OCI-LY1 (cell line): ENCODE data around the gene CCDC97.

Source experiments
- H2AFZ ChIP-seq: fragments of 200-600 bp; sonication (generic), shearing (Covaris generic); 2 replicates; pipeline ENCODE4 v1.6.0; 2014; ENCODE audit warnings: antibody characterized with exemption, mild to moderate bottlenecking, low read length
- H3F3A ChIP-seq: fragments of 200-600 bp; sonication (generic), shearing (Covaris generic); 2 replicates; pipeline ENCODE4 v1.6.0; 2014; ENCODE audit warnings: mild to moderate bottlenecking, antibody characterized with exemption, low read length, moderate library complexity; ENCODE audit not compliant: insufficient read depth
- H3K27ac ChIP-seq: fragments of 200-600 bp; sonication (generic); 2 replicates; pipeline ENCODE4 v1.5.1; 2014; ENCODE audit warnings: low read length, mixed run types, mild to moderate bottlenecking, low read depth; ENCODE audit not compliant: poor library complexity, severe bottlenecking
- H3K27me3 ChIP-seq: fragments of 200-600 bp; sonication (generic); 2 replicates; pipeline ENCODE4 v1.6.0; 2014; ENCODE audit warnings: antibody characterized with exemption, mild to moderate bottlenecking, low read length, moderate library complexity; ENCODE audit not compliant: insufficient read depth
- H3K36me3 ChIP-seq: fragments of 200-600 bp; sonication (generic); 2 replicates; pipeline ENCODE4 v1.6.1; 2014; ENCODE audit warnings: mild to moderate bottlenecking, antibody characterized with exemption, low read length, moderate library complexity, mixed read lengths; ENCODE audit not compliant: insufficient read depth
- H3K4me1 ChIP-seq: fragments of 200-600 bp; sonication (generic); 2 replicates; pipeline ENCODE4 v1.5.1; 2014; ENCODE audit warnings: mild to moderate bottlenecking, low read length, moderate library complexity; ENCODE audit not compliant: insufficient read depth, severe bottlenecking
- H3K4me2 ChIP-seq: fragments of 200-600 bp; sonication (generic), shearing (Covaris generic); 2 replicates; pipeline ENCODE4 v1.6.1; 2014; ENCODE audit warnings: low read length
- H3K4me3 ChIP-seq: fragments of 200-600 bp; sonication (generic); 2 replicates; pipeline ENCODE4 v1.5.1; 2014; ENCODE audit warnings: low read length, low read depth, mild to moderate bottlenecking, mixed read lengths; ENCODE audit not compliant: poor library complexity, severe bottlenecking
- H3K79me2 ChIP-seq: fragments of 200-600 bp; shearing (Covaris generic); 2 replicates; pipeline ENCODE4 v1.6.1; 2016; ENCODE audit warnings: mixed run types, low read length, mixed read lengths; ENCODE audit not compliant: insufficient read depth
- H3K9ac ChIP-seq: fragments of 200-600 bp; sonication (generic), shearing (Covaris generic); 2 replicates; pipeline ENCODE4 v1.6.1; 2014; ENCODE audit warnings: mild to moderate bottlenecking, low read length, mixed read lengths
- H3K9me2 ChIP-seq: fragments of 200-600 bp; sonication (generic), shearing (Covaris generic); 2 replicates; pipeline ENCODE4 v1.6.1; 2014; ENCODE audit warnings: low read depth, mild to moderate bottlenecking, low read length, mixed read lengths
- H3K9me3 ChIP-seq: fragments of 200-600 bp; shearing (Covaris generic); 2 replicates; pipeline ENCODE4 v1.6.1; 2014; ENCODE audit warnings: low read length, mixed read lengths
- H4K20me1 ChIP-seq: fragments of 200-600 bp; sonication (generic), shearing (Covaris generic); 2 replicates; pipeline ENCODE4 v1.6.0; 2016; ENCODE audit warnings: mild to moderate bottlenecking, low read length; ENCODE audit not compliant: insufficient read depth
- CTCF ChIP-seq: fragments of 200-600 bp; sonication (generic), shearing (Covaris generic); IDR thresholded peaks from 2 replicates; pipeline ENCODE4 v1.5.1; 2017; ENCODE audit warnings: mild to moderate bottlenecking, antibody characterized with exemption, low read length, moderate library complexity, mixed read lengths
- EZH2 ChIP-seq: fragments of 200-600 bp; sonication (generic), shearing (Covaris generic); IDR thresholded peaks from 2 replicates; pipeline ENCODE4 v1.8.0; 2017; ENCODE audit warnings: borderline replicate concordance, mixed run types, mild to moderate bottlenecking, antibody characterized with exemption, low read length, moderate library complexity, mixed read lengths

Gene CCDC97

GRCh38 chr19:41328842-41329225 lies 18.9 kb downstream of the CCDC97 start:
- no peaks in the 10 kb centered on the region for H3K9me2 ChIP-seq
- H3K36me3 ChIP-seq, result peaks cover 35% of the 10 kb centered on the region
- H3K27me3 ChIP-seq, result no peaks in the 10 kb centered on the region
- peaks cover 37% of the 10 kb centered on the region for H3K4me1 ChIP-seq
- peak overlapping the region; percentile 75; the same call in 1 of the 2 replicates for H3K4me2 ChIP-seq
- H2AFZ ChIP-seq, result no peak overlapping the region
- H3K79me2 ChIP-seq, result no peaks in the 10 kb centered on the region
- TF ChIP-seq EZH2 (no peak), CTCF (no peak)
- peak overlapping the region; percentile 85 for H3K27ac ChIP-seq
- no peaks in the 10 kb centered on the region for H3K9me3 ChIP-seq
- peak overlapping the region; percentile 71; the same call in 1 of the 2 replicates for H3K9ac ChIP-seq
- H4K20me1 ChIP-seq, result no peaks in the 10 kb centered on the region
- peak overlapping the region; percentile 56 for H3K4me3 ChIP-seq
- 0 out of 2 replicates have a peak, but pooled peaks cover 4% of the 10 kb centered on the region for H3F3A ChIP-seq

GRCh38 chr19:41330481-41330880 lies 20.5 kb downstream of the CCDC97 start:
- Histone ChIP-seq H4K20me1 (no peaks in the 10 kb centered on the region), H3K9me3 (no peaks in the 10 kb centered on the region), H3F3A (no peaks in the 10 kb centered on the region), H3K4me1 (peaks cover 36% of the 10 kb centered on the region), H3K9me2 (no peaks in the 10 kb centered on the region), H3K27me3 (no peaks in the 10 kb centered on the region), H3K27ac (no peak overlapping the region), H3K4me3 (no peak overlapping the region), H2AFZ (no peak overlapping the region), H3K9ac (no peak overlapping the region), H3K79me2 (no peaks in the 10 kb centered on the region), H3K36me3 (peaks cover 40% of the 10 kb centered on the region), H3K4me2 (no peak overlapping the region)
- no peak for TF ChIP-seq EZH2
- no peak for TF ChIP-seq CTCF

GRCh38 chr19:41330946-41331678 lies 21.1 kb downstream of the CCDC97 start:
- H3K79me2 ChIP-seq, result no peaks in the 10 kb centered on the region
- H3K27me3 ChIP-seq, result no peaks in the 10 kb centered on the region
- H3K9ac ChIP-seq, result no peak overlapping the region
- H3K4me2 ChIP-seq, result no peak overlapping the region
- no peak overlapping the region for H3K4me3 ChIP-seq
- no peaks in the 10 kb centered on the region for H3K9me2 ChIP-seq
- no peaks in the 10 kb centered on the region for H3F3A ChIP-seq
- no peaks in the 10 kb centered on the region for H3K9me3 ChIP-seq
- H4K20me1 ChIP-seq, result no peaks in the 10 kb centered on the region
- TF ChIP-seq CTCF (no peak), EZH2 (no peak)
- peaks cover 30% of the 10 kb centered on the region for H3K4me1 ChIP-seq
- peaks cover 42% of the 10 kb centered on the region for H3K36me3 ChIP-seq
- no peak overlapping the region for H2AFZ ChIP-seq
- H3K27ac ChIP-seq, result no peak overlapping the region
